NCI-H1436 treated with DMSO at 0.1 percent for 48 hours (cell line): Measurements from ENCODE around the gene FUT6.

Experiments used
- DNase-seq: peaks from one replicate; lab custom pipeline; 2025; lab: John Stamatoyannopoulos, UW

FUT6 gene

GRCh38 chr19:5827891-5828660, 11.4 kb downstream of the FUT6 start:
- DNase-seq, result peak; percentile 80

GRCh38 chr19:5827342-5827890, 12.1 kb downstream of the FUT6 start:
- no peak for DNase-seq

- peak; percentile 85 for DNase-seq
These were observed 12.8 kb downstream of the FUT6 start for GRCh38 chr19:5826531-5827341.

GRCh38 chr19:5825178-5825577, 14.3 kb downstream of the FUT6 start:
- DNase-seq, result no peak

GRCh38 chr19:5824751-5825150, 14.8 kb downstream of the FUT6 start:
- no peak for DNase-seq

- DNase-seq, result no peak
These were observed 15.8 kb downstream of the FUT6 start for GRCh38 chr19:5823579-5824281.

GRCh38 chr19:5822181-5822844, 17.2 kb downstream of the FUT6 start:
- no peak for DNase-seq

- DNase-seq, result no peak
These were observed 17.9 kb downstream of the FUT6 start for GRCh38 chr19:5821521-5822180.

GRCh38 chr19:5820785-5821184, 18.7 kb downstream of the FUT6 start:
- DNase-seq, result no peak

GRCh38 chr19:5818594-5818993, 20.9 kb downstream of the FUT6 start:
- no peak for DNase-seq

GRCh38 chr19:5817218-5817617, 22.3 kb downstream of the FUT6 start:
- no peak for DNase-seq

GRCh38 chr19:5814852-5815246, 24.7 kb downstream of the FUT6 start:
- no peak for DNase-seq

GRCh38 chr19:5814123-5814851, 25.2 kb downstream of the FUT6 start:
- DNase-seq, result no peak

GRCh38 chr19:5811117-5811516, 28.4 kb downstream of the FUT6 start:
- DNase-seq, result no peak

- DNase-seq, result no peak
These were observed 30.0 kb downstream of the FUT6 start for GRCh38 chr19:5809469-5809868.

- DNase-seq, result no peak
These were observed 30.4 kb downstream of the FUT6 start for GRCh38 chr19:5809053-5809452.

- no peak for DNase-seq
These were observed 31.2 kb downstream of the FUT6 start for GRCh38 chr19:5808120-5808816.

- no peak for DNase-seq
These were observed 32.6 kb downstream of the FUT6 start for GRCh38 chr19:5806905-5807304.

- DNase-seq, result no peak
These were observed 33.4 kb downstream of the FUT6 start for GRCh38 chr19:5806133-5806489.
